ENCODE measurements around the gene PCCA.
"Not testable (repeated sequence)": the region's sequence is repeated elsewhere in the genome, so short reads cannot be mapped to it uniquely, and the experiment has no call there.

Gene PCCA

GRCh38 chr13:100314132-100314910, 225.4 kb downstream of the PCCA start:
- no peak for DNase-seq

GRCh38 chr13:100315522-100315921, 226.6 kb downstream of the PCCA start:
- DNase-seq, result no peak

- DNase-seq, result not testable (repeated sequence)
Observed at GRCh38 chr13:100318473-100318872, 229.6 kb downstream of the PCCA start.

- DNase-seq, result no peak
Observed at GRCh38 chr13:100323937-100324336, 235.0 kb downstream of the PCCA start.

- DNase-seq, result no peak
Observed at GRCh38 chr13:100330662-100331061, 241.8 kb downstream of the PCCA start.

- no peak for DNase-seq
Observed at GRCh38 chr13:100333141-100333540, 244.2 kb downstream of the PCCA start.

- DNase-seq, result no peak
Observed at GRCh38 chr13:100334214-100334613, 245.3 kb downstream of the PCCA start.

GRCh38 chr13:100336795-100337516, 248.1 kb downstream of the PCCA start:
- DNase-seq, result no peak

- no peak for DNase-seq
Observed at GRCh38 chr13:100338275-100338674, 249.4 kb downstream of the PCCA start.

- no peak for DNase-seq
Observed at GRCh38 chr13:100339411-100339940, 250.6 kb downstream of the PCCA start.

GRCh38 chr13:100340865-100341264, 252.0 kb downstream of the PCCA start:
- no peak for DNase-seq

GRCh38 chr13:100341327-100341726, 252.4 kb downstream of the PCCA start:
- no peak for DNase-seq

- DNase-seq, result no peak
Observed at GRCh38 chr13:100344544-100344943, 255.7 kb downstream of the PCCA start.

GRCh38 chr13:100347968-100348367, 259.1 kb downstream of the PCCA start:
- DNase-seq, result no peak

- no peak for DNase-seq
Observed at GRCh38 chr13:100349594-100349993, 260.7 kb downstream of the PCCA start.

GRCh38 chr13:100350601-100351000, 261.7 kb downstream of the PCCA start:
- DNase-seq, result no peak

GRCh38 chr13:100356426-100356825, 267.5 kb downstream of the PCCA start:
- no peak for DNase-seq

GRCh38 chr13:100356889-100357288, 268.0 kb downstream of the PCCA start:
- DNase-seq, result no peak

- DNase-seq, result no peak
Observed at GRCh38 chr13:100357764-100358163, 268.9 kb downstream of the PCCA start.

- DNase-seq, result no peak
Observed at GRCh38 chr13:100361504-100361903, 272.6 kb downstream of the PCCA start.

GRCh38 chr13:100362371-100362770, 273.5 kb downstream of the PCCA start:
- no peak for DNase-seq

GRCh38 chr13:100362781-100363180, 273.9 kb downstream of the PCCA start:
- no peak for DNase-seq

- DNase-seq, result no peak
Observed at GRCh38 chr13:100363285-100363711, 274.4 kb downstream of the PCCA start.

GRCh38 chr13:100363874-100364273, 275.0 kb downstream of the PCCA start:
- DNase-seq, result no peak
